Activated gamma-delta T cell (primary cell): ENCODE measurements around the gene AKAP8.
"Not testable (repeated sequence)": the region's sequence is repeated elsewhere in the genome, so short reads cannot be mapped to it uniquely, and the experiment has no call there.

ENCODE experiments used
- DNase-seq: peaks from one replicate; lab custom pipeline; 2025; lab: John Stamatoyannopoulos, UW

The AKAP8 gene

DNA sequence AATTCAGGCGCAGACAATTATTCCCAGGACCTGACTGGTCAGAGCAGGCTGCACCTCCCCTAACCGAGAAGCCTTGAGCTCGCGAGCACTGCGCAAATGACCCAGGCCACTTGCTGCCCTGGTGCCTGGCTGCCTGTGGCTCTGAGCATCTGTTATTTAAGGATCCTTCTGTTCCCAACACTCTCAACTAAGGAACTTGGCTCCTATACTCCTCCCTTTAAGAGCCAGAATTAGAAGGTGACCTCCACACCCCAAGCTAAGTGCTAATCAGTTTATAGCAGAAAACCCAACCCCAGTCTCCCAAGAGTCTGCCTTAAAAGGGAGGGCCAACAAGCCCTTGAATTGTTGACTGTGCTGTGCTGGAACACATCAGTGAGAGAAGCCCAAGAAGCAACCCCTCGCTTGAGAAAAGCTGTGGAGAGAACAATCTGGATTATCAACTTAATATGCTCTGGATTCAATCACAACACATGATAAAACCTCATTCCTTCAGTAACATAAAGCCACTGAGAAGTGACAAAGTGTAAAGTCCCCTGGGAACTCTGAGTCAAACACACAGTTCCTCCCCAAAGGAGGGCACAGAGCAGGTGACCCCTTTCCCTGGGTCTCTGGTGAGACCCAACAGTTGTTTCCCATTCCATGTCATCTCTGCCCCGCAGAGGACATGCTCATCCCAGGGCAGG, 24.7 kb upstream of the AKAP8 start:
- DNase-seq, result no peak

DNA sequence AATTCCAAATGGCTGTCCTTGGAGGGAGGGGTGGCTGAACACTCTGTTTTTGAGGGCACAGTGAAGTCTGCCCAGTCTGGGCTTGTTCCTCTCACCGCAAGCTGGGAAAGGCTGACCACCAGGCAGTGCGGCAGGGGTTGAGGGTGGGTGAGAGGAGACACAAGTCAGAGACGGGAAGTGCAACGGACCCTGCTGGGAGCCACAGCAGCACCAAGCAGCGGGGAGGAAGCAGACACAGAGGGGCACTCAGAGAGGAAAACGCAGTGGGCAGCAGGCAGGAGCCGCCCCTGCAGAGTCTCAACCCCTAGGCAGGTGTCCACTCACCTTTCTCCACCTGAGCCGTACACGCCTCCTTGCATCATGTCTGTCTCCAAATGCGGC, 23.6 kb upstream of the AKAP8 start:
- DNase-seq, result no peak

DNA sequence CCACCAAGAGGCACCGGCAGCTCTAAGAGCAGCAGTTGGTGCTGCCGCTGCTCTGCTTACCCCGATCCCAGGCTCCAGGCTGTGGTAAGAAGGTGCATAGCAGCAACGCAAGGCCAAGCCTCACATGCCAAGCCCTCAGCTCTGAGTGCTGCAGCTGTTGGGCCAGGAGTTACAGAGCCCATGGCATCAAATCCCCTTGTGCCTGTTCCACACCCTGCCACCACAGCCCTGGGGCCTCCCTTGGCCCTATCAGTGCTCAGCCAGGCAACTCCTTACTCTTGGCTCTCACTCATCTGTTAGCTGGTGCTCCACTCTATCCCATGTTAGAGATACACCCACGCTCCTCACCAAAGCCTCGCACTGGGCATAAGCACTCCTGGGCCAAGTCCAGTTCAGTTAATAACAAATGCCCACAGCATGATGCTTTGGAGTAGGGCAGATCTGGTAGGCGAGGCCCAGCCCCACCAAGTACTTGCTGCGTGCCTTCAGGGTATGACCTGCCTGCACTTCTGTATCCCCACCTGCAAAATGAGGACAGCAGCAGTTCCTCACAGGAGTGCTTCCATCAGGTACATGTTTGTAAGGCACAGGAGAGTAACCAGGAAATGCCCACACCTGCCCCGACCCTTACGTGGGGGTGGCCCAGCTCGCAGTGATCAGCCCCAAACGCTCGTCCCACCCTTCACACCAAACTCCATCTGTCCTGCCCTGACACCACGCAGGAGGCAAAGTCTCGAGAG, 23.0 kb upstream of the AKAP8 start:
- no peak for DNase-seq

DNA sequence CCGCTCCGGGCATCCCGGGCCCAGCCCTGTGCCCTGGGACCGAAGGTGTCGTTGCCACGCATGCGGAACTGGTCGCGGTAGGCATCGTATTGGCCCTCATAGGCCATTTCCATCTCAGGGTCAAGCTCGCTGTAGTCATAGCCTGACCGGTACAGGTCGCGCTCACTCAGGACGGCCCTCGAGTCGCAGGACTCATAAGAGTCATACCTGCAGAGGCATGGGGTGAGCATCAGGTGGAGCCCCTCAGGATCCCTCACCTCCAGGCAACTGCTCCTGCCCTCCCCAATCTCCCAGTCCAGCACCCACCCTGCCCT, 21.8 kb upstream of the AKAP8 start:
- DNase-seq, result no peak

DNA sequence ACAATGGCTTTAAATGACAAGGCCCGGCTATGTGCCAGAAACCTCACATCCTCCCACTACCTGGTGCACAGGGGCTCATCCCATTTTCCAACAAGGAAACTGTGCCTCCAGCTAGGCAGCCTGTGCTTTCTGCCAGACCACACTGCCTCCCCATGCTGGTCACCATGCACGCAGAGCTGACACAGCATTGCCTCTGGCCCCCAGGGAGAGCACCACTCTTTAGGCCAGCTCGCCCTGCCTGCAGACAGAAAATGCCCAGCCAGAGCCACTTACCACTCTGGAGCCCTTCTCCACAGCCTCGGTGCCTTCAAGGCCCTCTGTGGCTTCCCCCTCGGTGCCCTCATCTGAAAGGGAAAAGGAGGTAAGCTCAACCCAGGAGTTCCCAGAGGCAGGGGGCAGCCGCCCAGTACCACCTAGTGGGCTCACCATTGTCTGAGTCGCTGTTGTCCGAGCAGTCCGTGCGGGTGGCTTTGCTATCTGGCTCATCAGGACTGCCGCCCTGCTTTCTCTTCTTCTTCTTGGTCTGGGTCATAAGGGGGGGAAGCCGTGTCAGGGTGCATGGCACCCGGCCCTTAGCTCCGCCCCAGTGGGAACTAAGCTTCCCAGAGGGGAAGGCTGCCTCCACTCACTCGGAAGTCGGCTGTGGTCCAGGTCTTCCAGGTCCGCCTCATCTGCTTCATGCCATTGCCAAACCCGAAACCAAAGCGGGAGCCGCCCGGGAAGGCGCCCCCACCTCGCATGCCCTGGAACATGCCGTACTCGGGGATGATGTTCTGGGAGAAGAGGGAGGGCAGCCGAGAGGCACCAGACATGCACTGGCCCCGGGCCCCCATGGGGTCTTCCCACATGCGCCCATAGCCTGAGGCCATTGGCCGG, 21.2 kb upstream of the AKAP8 start:
- DNase-seq, result no peak

DNA sequence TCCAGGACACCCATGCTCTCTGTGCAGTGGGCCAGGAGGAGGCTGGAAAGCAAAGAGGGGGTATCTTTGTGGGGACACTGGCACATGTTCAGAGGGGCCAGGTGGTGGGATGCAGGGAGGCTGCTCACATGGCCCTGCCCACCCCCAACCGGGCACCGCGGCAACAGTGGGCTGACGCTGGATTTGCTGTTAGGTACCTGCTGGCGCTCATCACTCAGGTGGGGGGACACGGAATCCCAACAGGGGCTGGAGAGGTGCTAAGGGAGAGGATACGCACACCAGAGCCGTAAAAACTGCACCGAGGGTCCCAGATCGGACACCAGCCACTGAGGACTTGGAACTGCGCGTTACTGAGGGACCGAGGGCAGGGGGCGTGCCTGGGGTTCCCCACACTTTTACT, 20.0 kb upstream of the AKAP8 start:
- no peak for DNase-seq

DNA sequence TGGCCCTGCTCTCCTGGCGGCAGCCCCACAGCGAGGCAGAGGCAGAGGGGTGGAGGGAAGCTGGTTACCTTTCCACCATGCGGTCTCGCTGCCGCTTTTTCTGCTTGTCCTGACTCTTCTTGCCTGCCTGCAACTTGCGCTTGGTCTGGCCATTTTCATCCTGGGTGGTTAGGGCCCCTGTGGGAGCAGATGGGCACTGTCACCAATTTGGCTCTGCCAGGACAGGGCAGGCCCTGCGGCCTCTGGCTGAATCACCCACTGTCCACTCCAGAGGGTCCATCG, 19.6 kb upstream of the AKAP8 start:
- no peak for DNase-seq

DNA sequence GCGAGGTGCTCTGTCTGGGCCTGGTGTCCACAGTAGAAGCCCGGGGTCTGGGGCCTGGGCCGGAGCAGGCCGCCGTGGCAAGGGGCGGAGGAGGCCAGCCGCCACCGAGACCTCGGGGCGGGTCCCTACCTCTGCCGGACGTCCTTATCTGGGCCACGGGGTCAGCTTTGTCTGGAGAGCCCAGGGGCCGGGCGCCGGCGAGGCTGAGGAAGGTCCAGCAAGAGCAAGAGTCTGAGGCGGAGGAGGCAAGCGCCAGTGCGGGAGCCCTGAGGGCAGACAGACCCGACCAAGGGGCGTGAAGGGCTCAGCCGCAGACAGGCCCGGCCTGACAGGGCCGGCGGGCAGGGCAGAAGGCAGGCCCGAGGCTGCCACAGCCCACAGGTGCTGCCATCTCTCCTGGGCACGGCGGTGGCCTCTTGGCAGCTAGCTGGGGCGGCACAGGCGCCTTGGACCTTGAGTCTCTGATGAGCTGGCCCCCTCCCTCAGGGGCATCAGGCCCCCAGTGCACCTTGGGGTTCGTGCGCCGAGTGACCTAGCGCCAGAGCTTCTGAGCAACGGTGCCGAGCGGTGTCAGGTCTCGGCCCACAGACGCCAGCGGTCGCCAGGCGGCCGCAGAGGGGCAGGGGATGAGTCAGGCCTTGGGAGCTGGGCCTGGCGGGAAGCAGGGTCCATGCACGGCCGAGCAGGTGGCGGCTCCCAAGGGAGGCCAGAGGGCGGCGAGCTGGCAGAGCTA, 19.1 kb upstream of the AKAP8 start:
- no peak for DNase-seq

DNA sequence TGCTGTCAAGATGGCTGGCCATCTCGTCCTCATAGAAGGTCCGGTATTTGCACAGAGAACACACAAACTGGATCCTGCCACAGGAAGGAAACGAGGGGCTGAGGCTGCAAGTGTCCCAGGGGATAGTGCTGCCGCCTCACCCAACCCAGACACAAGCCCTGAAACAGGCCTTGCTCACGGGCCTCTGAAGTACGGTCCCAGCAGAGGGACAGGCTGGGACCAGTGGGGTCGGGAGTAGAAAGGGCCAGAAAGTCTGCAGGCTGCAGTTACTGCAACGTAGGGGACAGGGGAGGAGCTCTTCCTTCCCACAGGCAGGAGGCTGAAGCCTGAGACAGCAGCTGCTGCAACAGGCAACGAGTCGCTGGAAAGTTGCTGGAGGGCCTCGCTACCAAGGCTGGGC, 18.2 kb upstream of the AKAP8 start:
- DNase-seq, result no peak

DNA sequence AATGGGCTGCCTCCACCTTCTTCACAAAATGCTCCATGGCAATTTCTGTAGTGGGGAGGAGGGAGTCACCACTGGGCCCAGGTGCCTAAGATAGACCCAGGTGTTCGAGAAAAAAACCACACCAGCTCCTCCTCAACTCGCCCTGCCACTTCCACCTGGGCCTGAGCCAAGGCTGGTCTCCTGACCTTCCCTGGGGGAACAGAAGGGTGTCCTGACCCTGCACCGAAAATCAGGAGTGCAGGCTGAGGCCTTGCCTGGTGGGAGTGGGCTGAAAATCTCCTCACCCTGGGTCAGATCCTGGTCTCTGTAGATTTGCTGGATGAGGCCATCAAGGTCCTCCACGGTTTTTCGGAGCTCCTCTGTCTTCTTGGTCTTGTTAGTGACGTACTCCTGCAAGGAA, 17.6 kb upstream of the AKAP8 start:
- no peak for DNase-seq

DNA sequence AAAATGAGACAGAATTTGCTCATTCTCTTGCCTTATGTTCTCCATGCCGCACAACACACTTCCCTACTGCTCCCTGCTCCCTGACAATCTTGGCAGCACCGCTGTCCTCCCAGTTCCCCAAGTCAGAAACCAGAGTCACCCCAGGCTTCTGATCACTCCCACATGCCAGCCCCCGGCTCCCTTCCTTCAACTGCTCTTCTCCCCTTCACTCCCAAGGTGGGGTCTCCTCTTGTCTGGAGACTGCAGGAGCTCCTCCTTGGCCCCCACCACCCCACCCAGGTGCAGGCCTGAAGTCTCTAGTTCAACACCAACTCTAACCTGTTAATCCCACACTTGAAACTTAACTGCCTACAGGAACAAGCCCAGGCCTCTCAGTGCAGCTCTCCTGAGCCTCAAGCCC, 16.8 kb upstream of the AKAP8 start:
- no peak for DNase-seq

DNA sequence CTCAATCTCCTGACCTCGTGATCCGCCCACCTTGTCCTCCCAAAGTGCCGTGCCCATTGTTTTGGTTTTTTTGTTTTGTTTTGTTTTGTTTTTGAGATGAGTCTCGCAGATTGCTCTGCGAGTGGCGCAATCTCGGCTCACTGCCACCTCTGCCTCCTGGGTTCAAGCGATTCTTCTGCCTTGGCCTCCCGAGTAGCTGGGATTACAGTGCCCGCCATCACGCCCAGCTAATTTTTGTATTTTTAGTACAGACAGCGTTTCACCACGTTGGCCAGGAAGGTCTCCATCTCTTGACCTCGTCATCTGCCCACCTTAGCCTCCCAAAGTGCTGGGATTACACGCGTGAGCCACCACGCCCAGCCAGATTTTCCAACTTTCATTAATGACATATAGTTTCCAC, 15.7 kb upstream of the AKAP8 start:
- DNase-seq, result not testable (repeated sequence)

DNA sequence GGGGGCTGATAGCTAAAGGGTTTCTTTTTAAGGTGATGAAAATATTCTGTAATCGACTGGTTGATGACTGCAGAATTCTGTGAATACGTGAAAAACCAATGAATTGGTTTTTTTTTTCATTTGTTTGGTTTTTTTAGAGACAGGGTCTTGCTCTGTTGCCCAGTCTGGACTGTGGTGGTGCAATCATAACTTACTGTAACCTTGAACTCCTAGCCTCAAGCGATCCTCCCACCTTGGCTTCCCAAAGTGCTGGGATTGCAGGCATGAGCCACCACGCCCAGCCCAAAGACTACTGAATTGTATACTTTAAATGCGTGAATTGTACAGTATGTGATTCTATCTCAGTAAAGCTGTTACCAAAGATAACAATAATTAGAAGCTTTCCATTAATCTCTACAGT, 14.8 kb upstream of the AKAP8 start:
- DNase-seq, result no peak

DNA sequence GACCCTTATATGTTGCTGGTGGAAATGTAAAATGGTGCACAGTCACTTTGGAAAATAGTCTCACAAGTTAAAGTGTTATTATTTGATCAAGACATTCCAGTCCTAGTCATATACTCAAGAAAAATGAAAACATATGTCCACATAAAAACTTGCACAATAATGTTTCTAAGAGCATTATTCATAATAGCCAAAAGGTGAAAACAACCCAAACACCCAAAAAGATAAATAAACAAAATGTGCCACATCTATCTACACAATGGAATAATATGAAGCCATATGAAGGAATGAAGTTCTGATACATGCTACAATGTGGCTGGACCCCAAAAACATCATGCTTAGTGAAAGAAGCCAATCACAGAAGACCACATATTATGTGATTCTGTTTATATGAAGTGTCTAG, 14.4 kb upstream of the AKAP8 start:
- no peak for DNase-seq

DNA sequence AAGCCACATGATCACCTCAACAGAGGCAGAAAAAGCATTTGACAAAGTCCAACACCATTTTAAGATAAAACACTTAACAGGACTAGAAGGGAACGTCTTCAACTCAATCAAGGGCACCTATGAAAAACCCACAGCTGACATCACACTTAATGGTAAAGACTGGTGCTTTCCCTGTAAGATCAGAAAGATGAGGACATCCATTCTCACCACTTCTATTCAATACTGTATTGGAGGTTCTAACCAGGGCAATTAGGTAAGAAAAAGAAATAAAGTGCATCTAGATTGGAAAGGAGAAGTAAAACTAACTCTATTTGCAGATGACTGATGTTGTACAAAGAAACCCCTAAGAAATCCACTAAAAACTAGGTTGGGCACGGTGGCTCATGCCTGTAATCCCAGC, 11.2 kb upstream of the AKAP8 start:
- no peak for DNase-seq

DNA sequence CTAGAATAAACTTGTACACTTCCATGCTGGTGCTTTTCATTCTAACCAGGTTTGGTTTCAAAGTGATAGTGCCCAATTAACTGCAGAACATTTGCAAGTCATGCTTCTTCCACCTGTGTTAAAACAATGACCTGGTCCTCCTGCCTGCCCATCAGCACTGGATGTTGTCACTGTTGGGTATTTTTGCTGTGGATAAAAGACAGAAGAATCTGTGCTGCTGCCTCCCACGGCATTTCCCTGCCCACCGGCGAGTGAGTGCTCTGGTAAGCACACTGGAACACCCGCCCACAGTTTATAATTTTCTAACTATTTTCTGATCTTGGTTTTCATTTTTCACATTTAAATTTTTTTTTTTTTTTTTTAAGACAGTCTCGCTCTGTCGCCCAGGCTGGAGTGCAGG, 2.3 kb upstream of the AKAP8 start:
- no peak for DNase-seq

DNA sequence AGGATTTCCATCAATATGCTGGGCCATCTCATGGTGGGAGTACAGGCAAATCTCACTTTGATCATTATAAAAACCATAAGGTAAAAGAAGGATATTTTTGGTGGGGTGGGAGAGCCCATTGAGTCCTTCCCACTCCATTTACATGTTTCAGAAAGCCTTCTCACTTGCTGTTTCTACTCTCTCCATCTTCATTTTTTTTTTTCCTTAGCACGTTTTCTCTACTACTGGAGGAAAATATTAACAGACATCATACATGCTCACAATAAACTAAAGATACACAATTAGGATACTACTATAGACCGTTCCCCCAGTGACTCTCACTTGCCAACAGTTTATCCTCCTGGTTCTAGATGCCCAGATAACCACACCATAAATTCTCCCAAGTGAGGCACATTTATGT, 1.8 kb upstream of the AKAP8 start:
- DNase-seq, result no peak

DNA sequence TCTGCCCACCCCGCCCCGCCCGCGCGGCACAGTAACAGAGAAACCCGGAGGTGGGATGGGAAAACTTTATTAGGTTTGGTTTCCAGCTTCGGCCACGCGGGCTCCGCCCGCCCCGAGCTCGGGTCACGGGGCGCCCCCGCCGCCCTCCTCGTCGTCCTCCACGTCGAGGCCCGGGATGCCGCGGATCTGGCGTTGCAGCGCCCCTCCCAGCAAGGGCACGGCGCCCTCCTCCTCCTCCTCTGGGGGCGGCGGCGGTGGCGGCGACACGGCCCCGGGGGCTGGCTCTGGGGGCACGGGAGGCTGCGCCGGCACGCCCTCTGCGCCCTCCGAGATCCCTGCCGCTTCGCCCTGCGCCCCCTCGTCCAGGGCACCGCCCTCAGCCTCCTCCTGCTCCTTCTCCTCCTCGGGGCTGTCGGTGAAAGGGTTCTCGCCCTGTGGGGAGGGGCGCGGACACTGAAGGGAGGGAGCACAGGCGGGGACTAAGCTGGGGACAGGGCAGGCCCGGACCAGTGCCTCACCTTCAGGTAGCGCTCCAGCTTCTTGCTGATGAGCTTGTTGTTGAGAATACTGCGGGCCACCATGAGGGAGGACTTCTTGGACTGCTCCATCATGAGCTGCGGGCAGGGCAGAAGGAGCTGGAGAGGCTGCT, 536 bp upstream of the AKAP8 start:
- no peak for DNase-seq

DNA sequence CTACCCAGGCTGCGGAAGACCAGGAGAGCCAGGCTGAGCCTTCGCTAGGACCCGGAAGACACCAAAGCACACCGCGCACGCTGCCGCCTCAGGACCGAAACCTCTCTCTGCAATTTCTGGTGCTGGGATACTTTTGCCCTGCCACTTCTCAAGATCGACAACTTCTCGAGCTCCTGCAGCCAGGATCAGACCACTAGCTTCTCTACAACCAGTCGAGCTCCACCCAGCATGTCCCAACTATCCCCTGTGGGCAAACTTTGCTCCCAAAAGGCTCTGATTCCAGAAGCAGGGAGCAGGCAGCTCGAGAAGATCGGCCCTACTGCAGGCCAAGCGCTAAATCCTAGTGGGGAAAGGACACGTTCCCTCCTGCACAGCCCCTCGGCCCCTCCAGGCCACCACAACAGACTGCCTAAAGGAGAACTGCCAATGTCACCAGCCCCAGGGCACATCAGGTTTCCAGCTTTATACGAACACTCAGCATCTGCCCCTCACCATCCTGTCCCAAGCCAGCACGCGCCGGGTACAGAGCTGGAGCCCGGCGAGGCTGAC, 979 bp downstream of the AKAP8 start:
- no peak for DNase-seq

DNA sequence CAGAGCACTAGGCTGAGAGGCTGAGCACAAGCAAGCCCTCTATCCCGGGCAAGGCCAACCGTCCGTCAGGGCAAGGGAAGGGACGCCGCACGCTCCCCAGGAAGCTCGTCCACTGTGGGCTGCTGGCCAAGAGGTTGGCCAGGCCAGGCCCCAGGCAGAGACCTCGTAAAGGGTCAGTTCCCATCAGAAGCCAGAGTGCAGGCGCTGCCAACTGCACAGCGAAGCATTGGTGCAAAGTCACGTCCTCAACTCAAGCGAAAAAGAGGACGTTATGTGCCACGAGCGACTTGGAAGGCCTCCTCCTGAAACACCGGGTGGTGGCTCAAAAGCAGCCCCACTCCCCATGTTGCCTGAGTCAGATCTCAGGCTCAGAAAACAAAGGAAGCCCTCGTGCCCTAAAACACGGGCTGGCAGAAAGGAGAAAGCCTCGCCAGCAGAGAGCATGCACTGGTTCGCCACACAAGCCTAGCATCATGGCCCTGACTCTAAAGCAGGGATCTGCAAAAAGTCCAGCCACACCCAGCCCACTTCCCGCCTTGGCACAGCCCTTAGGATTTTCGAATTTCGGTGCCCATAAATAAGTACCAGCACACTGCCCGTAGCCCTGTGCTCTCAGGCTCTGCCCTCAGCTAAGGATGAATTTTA, 4.7 kb downstream of the AKAP8 start:
- DNase-seq, result no peak

DNA sequence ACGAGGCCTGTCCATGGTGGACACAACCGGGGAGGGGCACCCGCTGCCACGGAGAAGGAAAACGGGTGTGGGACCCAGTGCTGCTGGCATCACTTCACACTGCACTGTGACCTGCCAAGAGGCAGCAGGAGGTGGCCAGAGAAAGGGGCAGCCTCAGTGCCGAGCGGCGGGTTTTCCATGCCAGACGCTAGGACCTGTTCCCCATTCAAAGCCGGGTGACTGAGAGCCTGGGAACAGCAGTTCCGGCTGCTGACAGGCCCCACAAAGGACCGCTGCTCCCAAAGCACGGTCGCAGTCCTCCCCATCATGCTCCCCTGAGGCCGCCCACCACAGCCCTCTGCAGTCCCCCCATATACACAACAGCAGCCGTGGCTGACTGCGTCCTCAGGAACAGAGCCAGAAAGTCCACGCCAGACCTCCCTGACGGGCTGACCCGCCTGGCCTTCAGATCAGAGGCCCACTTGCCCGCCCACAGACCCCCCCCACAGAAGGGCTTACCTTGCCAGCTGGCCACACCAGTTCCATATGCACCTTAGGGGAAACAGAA, 5.4 kb downstream of the AKAP8 start:
- DNase-seq, result no peak
